Gastrocnemius medialis (tissue), 4 donors: Measurements from ENCODE around the gene LOXL3.

ENCODE experiments used
- CTCF ChIP-seq, 5 experiments: fragments of 450-650 bp in 3 of 5; fragments of 200-600 bp in 2 of 5; sonication (generic) in 2 of 5; IDR thresholded peaks in 4 of 5; conservative IDR thresholded peaks in 1 of 5; 1 replicate in 4 of 5; 2 replicates in 1 of 5; pipeline ENCODE4 v1.5.1; 2016 to 2019; ENCODE audit warnings: antibody characterized with exemption in 5 of 5, mild to moderate bottlenecking in 3 of 5, moderate library complexity in 3 of 5
- POLR2A ChIP-seq, 2 donors: fragments of 450-650 bp; IDR thresholded peaks; one replicate each; pipeline ENCODE4 v1.6.1; 2017; ENCODE audit warnings: antibody characterized with exemption in 2 of 2, mild to moderate bottlenecking in 2 of 2, moderate library complexity in 2 of 2

- TF ChIP-seq CTCF (IDR thresholded peaks at IDR 0.05 in 4 of 5, conservative IDR thresholded peaks at IDR 0.05 in 1 of 5), result no peak
- no peak for TF ChIP-seq POLR2A (IDR thresholded peaks at IDR 0.05)
Observed at GRCh38 chr2:74491648-74492544, 61.8 kb downstream of the LOXL3 start.
